H1 (cell line): Measurements from ENCODE around the gene ARID4A. TPM values are rescaled to one million over a fixed set of nuclear protein-coding genes. Genes with fewer than 3 reads are reported as not detected.

ENCODE experiments used
- ATF2 ChIP-seq: IDR thresholded peaks from 2 replicates; pipeline ENCODE4 v1.6.1; 2012; ENCODE audit warnings: low read length, inconsistent platforms
- CBX8 ChIP-seq: fragments of 300-800, 300-1000 bp; sonication (generic); IDR thresholded peaks from 2 replicates; pipeline ENCODE4 v1.7.1; 2016; ENCODE audit warnings: low read depth, low read length, borderline replicate concordance
- CEBPB ChIP-seq: IDR thresholded peaks from 2 replicates; pipeline ENCODE4 v1.6.1; 2012; ENCODE audit warnings: low read depth, low read length
- EP300 ChIP-seq, 2 experiments: IDR thresholded peaks; 1 replicate in 1 of 2; 2 replicates in 1 of 2; pipeline ENCODE4 v1.6.1; 2011 to 2012; ENCODE audit warnings: low read depth in 2 of 2, low read length in 2 of 2, mild to moderate bottlenecking in 2 of 2, borderline replicate concordance in 1 of 2, inconsistent platforms in 1 of 2, moderate library complexity in 1 of 2
- EZH2 ChIP-seq: fragments of 200-600 bp; sonication (generic); IDR thresholded peaks from 2 replicates; pipeline ENCODE4 v1.7.1; 2012; ENCODE audit warnings: low read depth, mild to moderate bottlenecking, moderate library complexity, low read length, inconsistent platforms; ENCODE audit not compliant: severe bottlenecking
- FOSL1 ChIP-seq: IDR thresholded peaks from 2 replicates; pipeline ENCODE4 v1.6.1; 2011; ENCODE audit warnings: mild to moderate bottlenecking, low read depth, low read length, moderate library complexity; ENCODE audit not compliant: insufficient read depth
- GABPA ChIP-seq: IDR thresholded peaks from 2 replicates; pipeline ENCODE4 v1.6.1; 2011; ENCODE audit warnings: mild to moderate bottlenecking, low read length, moderate library complexity, borderline replicate concordance; ENCODE audit not compliant: insufficient read depth
- JUN ChIP-seq: IDR thresholded peaks from 2 replicates; pipeline ENCODE4 v1.6.1; 2011; ENCODE audit warnings: low read depth, mild to moderate bottlenecking, improper control_type of control experiment, low read length
- POLR2AphosphoS5 ChIP-seq: IDR thresholded peaks from 2 replicates; pipeline ENCODE4 v1.6.1; 2011; ENCODE audit warnings: low read depth, low read length
- RFX5 ChIP-seq: IDR thresholded peaks from 2 replicates; pipeline ENCODE4 v1.6.1; 2011; ENCODE audit warnings: low read depth, low read length, improper control_type of control experiment, borderline replicate concordance
- RNF2 ChIP-seq: fragments of 200-900, 300-1000 bp; sonication (generic); IDR thresholded peaks from 2 replicates; pipeline ENCODE4 v1.7.1; 2016; ENCODE audit warnings: borderline replicate concordance, low read depth, mild to moderate bottlenecking, antibody characterized with exemption, low read length; ENCODE audit not compliant: poor library complexity, severe bottlenecking; ENCODE audit errors: missing control alignments
- SP2 ChIP-seq: IDR thresholded peaks from 2 replicates; pipeline ENCODE4 v1.6.1; 2012; ENCODE audit warnings: mild to moderate bottlenecking, low read length, inconsistent platforms
- ZNF274 ChIP-seq: IDR thresholded peaks from 2 replicates; pipeline ENCODE4 v1.7.0; 2012; ENCODE audit warnings: low read length, borderline replicate concordance; ENCODE audit errors: extremely low read depth
- polyA plus RNA-seq, 7 experiments: library from polyadenylated mRNA; depleted of rRNA in 3 of 7; stranded (reverse) in 5 of 7; unstranded in 2 of 7; fragments of >200 nt in 5 of 7; fragments of 200-250 nt in 2 of 7; gene quantifications; 1 replicate in 5 of 7; 2 replicates in 1 of 7; 4 replicates in 1 of 7; pipeline versions ENCODE4 v1.2.1 to v1.2.3, GENCODE V29; 2011 to 2013; ENCODE audit warnings: missing spikeins in 2 of 7, mixed read lengths in 2 of 7
- total RNA-seq: library from RNA; stranded (reverse); fragmentation: NEBNext Ultra II Directional; extraction: Animal tissue kit (Norgen Biotek cat#: 25700); gene quantifications from 2 replicates; pipeline ENCODE4 v1.2.1, GENCODE V29; 2021

Gene ARID4A
- total and polyA plus RNA-seq, 2 of the 8 experiments (the other 6 are each of a cell fraction or from before 2014, with no cell fraction given) = 2.1 to 14.6 TPM

- TF ChIP-seq JUN (no peak), EP300 (IDR thresholded peaks at IDR 0.05; ENCODE audit: borderline replicate concordance in 1 of 2, low read depth in 2 of 2, low read length in 2 of 2) (peak in 1 of 2 experiments; percentile 64; a peak in 1 of 3 replicates), CBX8 (no peak), FOSL1 (no peak), RNF2 (no peak), GABPA (peak; percentile 73; the same call in 1 of the 2 replicates), ATF2 (no peak), POLR2AphosphoS5 (peak; percentile 57; the same call in 1 of the 2 replicates), ZNF274 (no peak), EZH2 (no peak), CEBPB (no peak), RFX5 (no peak), SP2 (no peak)
Observed at GRCh38 chr14:58395812-58396788, 97.7 kb downstream of the ARID4A start, which contains the start of gene TOMM20L (continued).
